ENCODE data around the gene PNPLA5.

DNA sequence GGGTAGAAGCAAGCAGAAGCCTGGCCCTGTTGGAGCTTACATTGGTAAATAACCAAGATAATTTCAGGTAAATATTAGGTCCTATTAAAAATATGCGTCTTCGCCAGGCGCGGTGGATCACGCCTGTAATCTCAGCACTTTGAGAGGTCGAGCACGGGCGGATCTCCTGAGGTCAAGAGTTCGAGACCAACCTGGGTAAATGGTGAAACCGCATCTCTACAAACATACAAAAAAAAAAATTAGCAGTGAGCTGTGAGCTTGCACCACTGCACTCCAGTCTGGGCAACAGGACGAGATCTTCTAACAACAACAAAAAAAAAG, 29.0 kb downstream of the PNPLA5 start:
- TF ChIP-seq CTCF (IDR thresholded peaks at IDR 0.05): no peak
- no peak for TF ChIP-seq NFYB (CRISPR knock-in tag; conservative IDR thresholded peaks at IDR 0.05; ENCODE audit: low read depth)
- TF ChIP-seq NR3C1 (CRISPR knock-in tag; conservative IDR thresholded peaks at IDR 0.05; ENCODE audit: low read depth): no peak
- no peak for TF ChIP-seq PRDM15 (CRISPR knock-in tag; IDR thresholded peaks at IDR 0.05)
- TF ChIP-seq ATF2 (CRISPR knock-in tag; IDR thresholded peaks at IDR 0.05; ENCODE audit: borderline replicate concordance, low read depth): no peak
